T1000 (cell line): ENCODE measurements around the gene LIPC.

Experiments used
- DNase-seq: peaks from one replicate; lab custom pipeline; 2025; ENCODE audit warnings: mixed read lengths; lab: John Stamatoyannopoulos, UW

The LIPC gene

GRCh38 chr15:58554758-58555157, 123.0 kb downstream of the LIPC start:
- DNase-seq = no peak

GRCh38 chr15:58555162-58556027, 123.6 kb downstream of the LIPC start:
- no peak for DNase-seq

- no peak for DNase-seq
These were observed 124.2 kb downstream of the LIPC start for GRCh38 chr15:58556028-58556361.

- no peak for DNase-seq
These were observed 124.8 kb downstream of the LIPC start for GRCh38 chr15:58556541-58556940.

- no peak for DNase-seq
These were observed 127.0 kb downstream of the LIPC start for GRCh38 chr15:58558777-58559176.

GRCh38 chr15:58559904-58560588, 128.3 kb downstream of the LIPC start:
- no peak for DNase-seq

- DNase-seq = no peak
These were observed 129.5 kb downstream of the LIPC start for GRCh38 chr15:58561321-58561720.

GRCh38 chr15:58562135-58562534, 130.3 kb downstream of the LIPC start:
- no peak for DNase-seq

- no peak for DNase-seq
These were observed 133.2 kb downstream of the LIPC start for GRCh38 chr15:58564981-58565380.

GRCh38 chr15:58565619-58566018, 133.8 kb downstream of the LIPC start:
- no peak for DNase-seq

- DNase-seq = no peak
These were observed 134.2 kb downstream of the LIPC start for GRCh38 chr15:58566029-58566428.

- no peak for DNase-seq
These were observed 136.4 kb downstream of the LIPC start for GRCh38 chr15:58568157-58568571.

GRCh38 chr15:58569455-58569854, 137.7 kb downstream of the LIPC start:
- DNase-seq = no peak

GRCh38 chr15:58571491-58571890, 139.7 kb downstream of the LIPC start:
- no peak for DNase-seq

GRCh38 chr15:58572521-58572920, 140.7 kb downstream of the LIPC start:
- DNase-seq = no peak

GRCh38 chr15:58573270-58573669, 141.5 kb downstream of the LIPC start:
- no peak for DNase-seq

- no peak for DNase-seq
These were observed 142.8 kb downstream of the LIPC start for GRCh38 chr15:58574631-58575030.

GRCh38 chr15:58575045-58575786, 143.4 kb downstream of the LIPC start:
- DNase-seq = no peak

- DNase-seq = no peak
These were observed 144.9 kb downstream of the LIPC start for GRCh38 chr15:58576657-58577056.

- no peak for DNase-seq
These were observed 150.4 kb downstream of the LIPC start for GRCh38 chr15:58582160-58582559.

- no peak for DNase-seq
These were observed 151.5 kb downstream of the LIPC start for GRCh38 chr15:58583171-58583908.
